ENCODE results near the gene SLC9B2. TPM values are rescaled to one million over a fixed set of nuclear protein-coding genes. Genes with fewer than 3 reads are reported as not detected.
"Not testable (repeated sequence)": the region's sequence is repeated elsewhere in the genome, so short reads cannot be mapped to it uniquely, and the experiment has no call there.

SLC9B2 gene
- total RNA-seq, 1 donor from 2014 or later = 22.7 TPM

DNA sequence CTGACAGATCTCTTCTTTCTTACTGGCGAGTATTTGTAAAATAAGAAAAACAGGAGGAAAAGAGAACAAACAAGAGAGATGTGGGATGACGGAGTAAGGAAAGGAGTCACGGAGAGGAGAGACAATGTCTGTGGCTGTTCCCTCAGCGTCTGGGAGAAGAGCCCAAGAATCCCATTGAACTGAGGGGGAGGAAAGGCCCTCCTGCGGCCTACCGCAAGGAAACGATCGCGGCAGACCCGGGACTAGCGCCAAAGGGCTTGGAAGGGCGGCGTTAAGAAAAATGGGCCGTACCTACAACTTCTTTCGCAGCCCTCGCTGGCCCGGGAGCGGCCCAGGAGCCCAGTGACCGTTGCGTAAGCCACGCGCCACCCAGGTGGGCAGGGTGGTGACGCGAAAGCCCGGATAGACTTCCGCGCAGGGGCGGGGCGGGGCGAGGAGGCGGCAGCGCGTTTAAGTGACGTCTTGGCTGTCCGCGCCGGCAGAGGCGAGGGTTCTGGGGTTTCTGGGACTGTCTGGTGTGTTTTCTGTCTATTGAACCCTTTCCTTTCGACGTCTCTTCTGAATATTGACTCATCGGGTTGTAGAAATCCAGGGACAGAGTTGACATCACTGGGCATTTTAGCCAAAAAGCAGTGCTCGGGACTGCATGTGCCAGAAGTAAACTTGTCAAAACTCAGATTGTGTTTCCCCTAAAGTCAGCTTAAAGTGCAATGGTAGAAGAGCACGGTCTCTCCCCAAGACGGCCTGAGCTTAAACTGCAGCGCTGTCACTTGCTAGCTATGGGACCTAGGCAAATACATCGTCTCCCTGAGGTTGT is 57.0 kb downstream of the SLC9B2 start, which contains the start of gene SLC9B1:
Gene SLC9B1 (minus strand): TSS at position 398 of the 817 bp plus-strand sequence. CDS start 27,994 bp downstream, outside the sequence.
- DNase-seq (ENCODE audit: low read depth, low spot score) = peak; percentile 89

GRCh38 chr4:103018391-103019307 is 57.9 kb downstream of the SLC9B2 start:
- DNase-seq (ENCODE audit: low read depth, low spot score) = no peak

DNA sequence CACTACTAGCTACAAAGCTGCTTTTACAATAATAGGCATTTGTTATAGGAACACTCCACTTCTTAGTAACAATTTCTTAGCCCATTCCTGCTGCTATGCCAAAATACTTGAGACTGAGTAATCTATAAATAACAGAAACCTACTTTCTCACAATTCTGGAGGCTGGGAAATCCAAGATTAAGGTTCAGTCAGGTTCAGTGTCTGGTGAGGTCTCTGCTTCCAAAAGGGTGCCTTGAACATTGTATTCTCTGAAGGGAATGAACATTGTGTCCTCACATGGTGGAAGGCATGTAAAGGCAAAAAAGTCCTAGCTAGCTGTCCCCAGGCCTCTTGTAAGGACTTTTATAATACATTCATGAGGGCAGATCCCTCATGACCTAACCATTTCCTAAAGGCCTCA is 64.0 kb downstream of the SLC9B2 start:
- DNase-seq (ENCODE audit: low read depth, low spot score) = no peak

- DNase-seq (ENCODE audit: low read depth, low spot score) = no peak
Observed at GRCh38 chr4:103012060-103012459, 64.5 kb downstream of the SLC9B2 start.

DNA sequence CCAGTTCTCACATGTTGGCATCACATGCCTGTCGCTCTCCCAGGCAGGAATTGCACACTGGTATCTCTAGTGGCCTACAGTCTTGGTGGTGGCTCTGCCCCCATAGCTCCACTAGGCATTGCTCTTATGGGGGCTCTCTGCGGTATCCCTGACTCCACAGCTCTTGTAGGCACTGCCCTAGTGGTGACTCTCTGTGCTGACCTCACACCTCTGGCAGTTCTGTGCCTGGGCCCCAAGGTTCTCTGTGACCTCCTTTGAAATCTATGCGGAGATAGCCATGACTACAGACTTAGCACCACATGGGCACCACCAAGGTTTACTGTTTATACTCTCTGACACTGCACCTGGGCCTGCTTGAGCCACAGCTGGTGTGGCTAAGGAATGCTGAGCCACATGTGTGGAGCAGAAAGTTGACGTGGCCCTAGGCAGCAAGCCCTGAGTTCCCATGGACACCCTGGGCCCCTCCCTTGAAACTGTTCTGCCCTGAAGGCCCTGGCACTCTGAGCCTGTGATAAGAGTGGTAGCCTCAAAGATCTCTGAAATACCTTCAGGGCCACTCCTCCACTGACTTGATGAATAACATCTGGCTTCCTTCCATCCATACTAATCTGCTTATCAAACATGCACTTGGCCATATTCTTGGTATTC is 65.1 kb downstream of the SLC9B2 start:
- no peak for DNase-seq (ENCODE audit: low read depth, low spot score)

GRCh38 chr4:103010804-103011203 is 65.8 kb downstream of the SLC9B2 start:
- DNase-seq (ENCODE audit: low read depth, low spot score) = no peak

DNA sequence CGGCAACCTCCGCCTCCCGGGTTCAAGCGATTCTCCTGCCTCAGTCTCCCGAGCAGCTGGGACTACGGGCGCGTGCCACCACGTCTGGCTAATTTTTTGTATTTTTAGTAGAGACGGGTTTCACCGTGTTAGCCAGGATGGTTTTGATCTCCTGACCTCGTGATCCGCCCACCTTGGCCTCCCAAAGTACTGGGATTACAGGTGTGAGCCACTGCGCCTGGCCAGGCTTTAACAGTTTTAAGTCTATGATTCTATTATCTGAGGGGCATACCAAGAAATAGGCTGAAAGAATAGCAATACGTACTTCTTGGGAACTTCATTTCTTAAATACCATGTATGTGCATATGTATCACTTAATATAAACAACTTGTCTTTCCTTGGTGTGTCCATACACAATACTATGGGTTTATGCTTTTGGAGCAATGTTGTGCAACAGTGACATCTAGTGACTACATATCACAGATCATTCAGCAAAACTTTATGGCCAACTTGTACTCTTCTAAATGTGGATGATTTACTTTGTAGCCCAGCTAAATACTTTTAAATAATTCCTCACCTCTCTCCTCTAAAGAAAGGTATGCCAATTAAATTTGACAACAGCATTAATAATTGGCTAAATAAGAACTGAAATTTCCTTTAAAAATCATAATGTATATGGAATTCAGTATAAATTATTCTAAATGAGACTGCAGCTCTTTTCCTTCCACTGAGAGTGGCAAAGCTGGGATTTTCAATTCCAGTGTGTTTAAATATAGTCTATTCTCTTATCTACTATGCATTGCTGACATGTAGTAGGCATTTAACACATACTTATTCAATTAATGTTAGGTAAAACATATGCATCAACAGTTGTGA is 67.5 kb downstream of the SLC9B2 start:
- DNase-seq (ENCODE audit: low read depth, low spot score) = peak; percentile 39

GRCh38 chr4:103002551-103002950 is 74.0 kb downstream of the SLC9B2 start:
- DNase-seq (ENCODE audit: low read depth, low spot score) = no peak

DNA sequence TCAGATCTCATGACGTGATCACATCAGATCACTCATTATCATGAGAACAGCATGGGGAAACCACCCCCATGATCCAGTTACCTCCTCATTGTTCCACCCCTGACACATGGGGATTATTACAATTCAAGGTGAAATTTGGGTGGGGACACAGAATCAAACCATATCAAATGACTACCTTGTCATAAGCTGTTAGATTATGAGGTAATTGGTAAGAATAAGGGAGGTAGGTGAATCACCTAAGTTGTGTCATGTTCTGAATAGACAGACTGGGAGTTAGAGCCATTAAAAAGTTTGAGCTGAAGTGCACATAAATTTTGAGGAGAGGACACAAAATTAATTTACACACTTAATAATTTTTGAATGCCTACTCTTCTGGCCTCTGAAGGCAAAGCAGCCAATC is 81.8 kb downstream of the SLC9B2 start:
- no peak for DNase-seq (ENCODE audit: low read depth, low spot score)

- not testable (repeated sequence) for DNase-seq (ENCODE audit: low read depth, low spot score)
Observed at GRCh38 chr4:102993985-102994384, 82.6 kb downstream of the SLC9B2 start.

- DNase-seq (ENCODE audit: low read depth, low spot score) = no peak
Observed at GRCh38 chr4:102988429-102989020, 88.0 kb downstream of the SLC9B2 start.

DNA sequence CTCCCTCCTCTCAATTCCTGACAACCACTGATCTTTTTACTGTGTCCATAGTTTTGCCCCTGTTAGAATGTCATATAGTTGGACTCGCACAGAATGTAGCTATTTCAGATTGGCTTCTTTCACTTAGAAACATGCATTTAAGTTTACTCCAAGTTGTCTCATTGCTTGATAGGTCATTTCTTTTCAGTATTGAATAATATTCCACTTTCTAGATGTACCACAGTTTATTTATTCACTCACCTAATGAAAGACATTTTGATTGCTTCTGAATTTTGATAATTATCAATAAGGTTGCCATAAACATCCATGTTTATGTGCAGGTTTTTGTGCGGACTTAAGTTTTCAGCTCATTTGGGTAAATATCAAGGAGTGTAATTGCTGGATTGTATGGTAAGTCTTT is 95.6 kb downstream of the SLC9B2 start:
- no peak for DNase-seq (ENCODE audit: low read depth, low spot score)

Other genes with a start within 250 kb of the SLC9B2 start
- 423 and 466 TPM in 2 replicates for gene UBE2D3, start 249.2 kb downstream of the SLC9B2 start, total RNA-seq
- 38.3 and 47.0 TPM in 2 replicates for gene CISD2, start 207.8 kb downstream of the SLC9B2 start, total RNA-seq
- 0.59 and 0.67 TPM in 2 replicates for gene SLC9B1, start 57.1 kb downstream of the SLC9B2 start, total RNA-seq
- gene BDH2, start 23.1 kb upstream of the SLC9B2 start, total RNA-seq = 33.4 and 34.2 TPM in 2 replicates
- gene CENPE, start 121.6 kb upstream of the SLC9B2 start, total RNA-seq = 13.1 and 63.3 TPM in 2 replicates

Data from pulmonary artery endothelial cell (primary cell).